Loucy (cell line): ENCODE data around the gene NUP54.

ENCODE experiments used
- H2AFZ ChIP-seq: fragments of 200-600 bp; sonication (generic); 2 replicates; pipeline ENCODE4 v1.6.0; 2016; ENCODE audit warnings: antibody characterized with exemption, mild to moderate bottlenecking, low read length, moderate library complexity
- H3F3A ChIP-seq: fragments of 200-600 bp; 2 replicates; pipeline ENCODE4 v1.6.0; 2016; ENCODE audit warnings: antibody characterized with exemption, low read depth, mild to moderate bottlenecking
- H3K27me3 ChIP-seq: fragments of 200-600 bp; sonication (generic); 2 replicates; pipeline ENCODE4 v1.6.1; 2014; ENCODE audit warnings: low read length, mild to moderate bottlenecking; ENCODE audit not compliant: insufficient read depth, poor library complexity, severe bottlenecking
- H3K36me3 ChIP-seq: fragments of 200-600 bp; sonication (generic); 2 replicates; pipeline ENCODE4 v1.6.1; 2016; ENCODE audit warnings: low read length; ENCODE audit not compliant: insufficient read depth
- H3K4me1 ChIP-seq: fragments of 200-600 bp; sonication (generic); 2 replicates; pipeline ENCODE4 v1.5.1; 2014; ENCODE audit warnings: low read length, mild to moderate bottlenecking; ENCODE audit not compliant: insufficient read depth, poor library complexity, severe bottlenecking
- H3K4me2 ChIP-seq: fragments of 200-600 bp; sonication (generic); 2 replicates; pipeline ENCODE4 v1.6.0; 2014; ENCODE audit warnings: antibody characterized with exemption, low read length, low read depth, mild to moderate bottlenecking; ENCODE audit not compliant: poor library complexity, severe bottlenecking
- H3K4me3 ChIP-seq: fragments of 200-600 bp; sonication (generic); 2 replicates; pipeline ENCODE4 v1.5.1; 2014; ENCODE audit warnings: low read length, mild to moderate bottlenecking, mixed read lengths; ENCODE audit not compliant: poor library complexity, severe bottlenecking
- H3K79me2 ChIP-seq: fragments of 200-600 bp; sonication (generic); 2 replicates; pipeline ENCODE4 v1.6.1; 2014; ENCODE audit warnings: low read length; ENCODE audit not compliant: insufficient read depth
- H3K9ac ChIP-seq: fragments of 200-600 bp; sonication (generic); 2 replicates; pipeline ENCODE4 v1.6.0; 2014; ENCODE audit warnings: mild to moderate bottlenecking, low read depth, low read length, moderate library complexity; ENCODE audit not compliant: poor library complexity, severe bottlenecking
- H3K9me2 ChIP-seq: fragments of 200-600 bp; sonication (generic); replicated peaks from 2 replicates; pipeline ENCODE4 v1.6.1; 2016; ENCODE audit warnings: low read depth, low read length, mixed read lengths
- H3K9me3 ChIP-seq: fragments of 200-600 bp; sonication (generic); 2 replicates; pipeline ENCODE4 v1.6.1; 2014; ENCODE audit warnings: mild to moderate bottlenecking, antibody characterized with exemption, low read length, low read depth; ENCODE audit not compliant: insufficient read depth
- H4K20me1 ChIP-seq: fragments of 200-600 bp; sonication (generic); 2 replicates; pipeline ENCODE4 v1.6.0; 2014; ENCODE audit warnings: antibody characterized with exemption, low read length, mild to moderate bottlenecking; ENCODE audit not compliant: insufficient read depth, poor library complexity, severe bottlenecking
- EZH2phosphoT487 ChIP-seq: fragments of 200-600 bp; IDR thresholded peaks from 2 replicates; pipeline ENCODE4 v1.6.1; 2018; ENCODE audit warnings: antibody characterized with exemption, mild to moderate bottlenecking, moderate library complexity, borderline replicate concordance
- TF ChIP-seq, protein P1 (sequence below): fragments of 200-600 bp; sonication (generic); conservative IDR thresholded peaks from 2 replicates; pipeline ENCODE4 v1.5.1; 2014; ENCODE audit warnings: mild to moderate bottlenecking, antibody characterized with exemption, low read length

The NUP54 gene

DNA sequence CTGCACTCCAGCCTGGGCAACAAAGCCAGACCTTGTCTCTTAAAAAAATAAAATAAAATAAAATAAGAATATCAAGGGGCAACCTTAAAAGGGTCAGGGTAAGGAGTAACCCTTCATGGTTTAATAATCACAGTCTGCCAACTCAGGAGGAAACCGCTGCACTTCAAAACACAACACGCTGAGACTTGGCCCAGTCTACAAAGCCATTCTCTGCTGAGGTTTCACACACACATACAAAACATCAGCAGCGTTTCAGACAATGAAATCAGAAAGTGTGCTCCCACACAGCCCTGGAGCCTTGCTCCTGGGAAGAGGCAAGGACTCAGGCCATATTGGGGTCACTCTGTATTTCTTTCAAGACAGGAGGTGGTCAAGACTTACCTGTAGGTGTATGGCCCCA is 47.1 kb upstream of the NUP54 start:
- peaks cover 8% of the 10 kb centered on the region for H3K79me2 ChIP-seq
- TF ChIP-seq EZH2phosphoT487 = no peak
- TF ChIP-seq, protein P1, sequence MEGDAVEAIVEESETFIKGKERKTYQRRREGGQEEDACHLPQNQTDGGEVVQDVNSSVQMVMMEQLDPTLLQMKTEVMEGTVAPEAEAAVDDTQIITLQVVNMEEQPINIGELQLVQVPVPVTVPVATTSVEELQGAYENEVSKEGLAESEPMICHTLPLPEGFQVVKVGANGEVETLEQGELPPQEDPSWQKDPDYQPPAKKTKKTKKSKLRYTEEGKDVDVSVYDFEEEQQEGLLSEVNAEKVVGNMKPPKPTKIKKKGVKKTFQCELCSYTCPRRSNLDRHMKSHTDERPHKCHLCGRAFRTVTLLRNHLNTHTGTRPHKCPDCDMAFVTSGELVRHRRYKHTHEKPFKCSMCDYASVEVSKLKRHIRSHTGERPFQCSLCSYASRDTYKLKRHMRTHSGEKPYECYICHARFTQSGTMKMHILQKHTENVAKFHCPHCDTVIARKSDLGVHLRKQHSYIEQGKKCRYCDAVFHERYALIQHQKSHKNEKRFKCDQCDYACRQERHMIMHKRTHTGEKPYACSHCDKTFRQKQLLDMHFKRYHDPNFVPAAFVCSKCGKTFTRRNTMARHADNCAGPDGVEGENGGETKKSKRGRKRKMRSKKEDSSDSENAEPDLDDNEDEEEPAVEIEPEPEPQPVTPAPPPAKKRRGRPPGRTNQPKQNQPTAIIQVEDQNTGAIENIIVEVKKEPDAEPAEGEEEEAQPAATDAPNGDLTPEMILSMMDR = no peak
- H4K20me1 ChIP-seq = peaks cover 4% of the 10 kb centered on the region
- H3K27me3 ChIP-seq = no peaks in the 10 kb centered on the region
- H3K4me1 ChIP-seq = peaks cover 22% of the 10 kb centered on the region
- peaks cover 7% of the 10 kb centered on the region for H3K9me3 ChIP-seq
- peaks cover 44% of the 10 kb centered on the region for H3K36me3 ChIP-seq
- H3F3A ChIP-seq = no peaks in the 10 kb centered on the region
- no peak overlapping the region for H2AFZ ChIP-seq
- no peak overlapping the region for H3K4me2 ChIP-seq
- no peak overlapping the region for H3K9ac ChIP-seq
- no peaks in the 10 kb centered on the region for H3K9me2 ChIP-seq
- no peak overlapping the region for H3K4me3 ChIP-seq

DNA sequence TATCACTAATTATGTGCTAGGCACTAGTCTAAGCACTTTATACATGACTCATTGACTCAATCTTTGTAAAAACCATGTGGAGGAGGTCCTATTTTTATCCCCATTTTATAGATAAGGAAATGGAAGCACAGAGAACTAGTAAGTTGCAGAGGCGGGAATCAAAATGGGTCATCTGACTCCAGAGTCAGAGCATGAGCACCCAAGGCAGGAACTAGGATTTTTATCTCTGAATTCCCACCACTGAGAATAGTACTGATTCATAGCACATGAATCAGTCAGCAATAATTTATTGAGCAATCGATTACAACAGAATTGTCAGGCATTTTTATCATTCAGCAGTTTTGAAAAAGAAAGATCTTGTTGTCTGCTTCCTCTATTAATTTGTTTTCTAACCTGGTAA is 46.1 kb upstream of the NUP54 start:
- H3K36me3 ChIP-seq = peaks cover 44% of the 10 kb centered on the region
- TF ChIP-seq, protein P1 = no peak
- no peak for TF ChIP-seq EZH2phosphoT487
- H3K9ac ChIP-seq = no peak overlapping the region
- peaks cover 4% of the 10 kb centered on the region for H4K20me1 ChIP-seq
- no peaks in the 10 kb centered on the region for H3K27me3 ChIP-seq
- H3K79me2 ChIP-seq = peaks cover 8% of the 10 kb centered on the region; the same call in 1 of the 2 replicates
- no peaks in the 10 kb centered on the region for H3F3A ChIP-seq
- H3K9me2 ChIP-seq = no peaks in the 10 kb centered on the region
- H3K4me2 ChIP-seq = no peak overlapping the region
- H3K4me1 ChIP-seq = peaks cover 15% of the 10 kb centered on the region
- no peak overlapping the region for H2AFZ ChIP-seq
- H3K4me3 ChIP-seq = no peak overlapping the region
- peaks cover 7% of the 10 kb centered on the region for H3K9me3 ChIP-seq

DNA sequence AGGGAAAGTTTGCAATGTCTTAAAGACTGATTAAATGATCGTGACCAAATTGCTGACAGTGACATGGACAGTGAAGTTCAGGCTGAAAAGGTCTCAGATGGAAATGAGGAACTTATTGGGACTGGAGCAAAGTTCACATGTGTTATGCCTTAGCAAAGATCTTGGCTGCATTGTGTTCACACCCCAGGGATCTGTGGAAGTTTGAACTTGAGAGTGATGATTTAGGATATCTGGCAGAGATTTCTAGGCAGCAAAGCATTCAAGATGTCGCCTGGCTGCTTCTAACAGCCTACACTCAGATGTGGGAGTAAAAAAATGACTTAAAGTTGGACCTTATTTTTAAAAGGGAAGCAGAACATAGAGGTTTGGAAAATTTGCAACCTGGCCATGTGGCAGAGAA is 44.0 kb upstream of the NUP54 start:
- Histone ChIP-seq H3K4me1 (no peaks in the 10 kb centered on the region), H3K9me2 (no peaks in the 10 kb centered on the region), H2AFZ (no peak overlapping the region), H3K4me2 (no peak overlapping the region), H3K79me2 (0 out of 2 replicates have a peak, but pooled peaks cover 3% of the 10 kb centered on the region), H3K9ac (no peak overlapping the region), H3K9me3 (peaks cover 7% of the 10 kb centered on the region), H4K20me1 (no peaks in the 10 kb centered on the region), H3F3A (no peaks in the 10 kb centered on the region), H3K4me3 (no peak overlapping the region), H3K36me3 (peaks cover 44% of the 10 kb centered on the region), H3K27me3 (no peaks in the 10 kb centered on the region)
- TF ChIP-seq, protein P1 = no peak
- no peak for TF ChIP-seq EZH2phosphoT487
